ENCODE measurements around the gene ZNF500. TPM values are rescaled to one million over a fixed set of nuclear protein-coding genes. Genes with fewer than 3 reads are reported as not detected.

ZNF500 gene
- total and polyA plus RNA-seq, 2 donors (not counting 1 experiment from before 2014, with no cell fraction given), result 3.1 to 7.1 TPM

DNA sequence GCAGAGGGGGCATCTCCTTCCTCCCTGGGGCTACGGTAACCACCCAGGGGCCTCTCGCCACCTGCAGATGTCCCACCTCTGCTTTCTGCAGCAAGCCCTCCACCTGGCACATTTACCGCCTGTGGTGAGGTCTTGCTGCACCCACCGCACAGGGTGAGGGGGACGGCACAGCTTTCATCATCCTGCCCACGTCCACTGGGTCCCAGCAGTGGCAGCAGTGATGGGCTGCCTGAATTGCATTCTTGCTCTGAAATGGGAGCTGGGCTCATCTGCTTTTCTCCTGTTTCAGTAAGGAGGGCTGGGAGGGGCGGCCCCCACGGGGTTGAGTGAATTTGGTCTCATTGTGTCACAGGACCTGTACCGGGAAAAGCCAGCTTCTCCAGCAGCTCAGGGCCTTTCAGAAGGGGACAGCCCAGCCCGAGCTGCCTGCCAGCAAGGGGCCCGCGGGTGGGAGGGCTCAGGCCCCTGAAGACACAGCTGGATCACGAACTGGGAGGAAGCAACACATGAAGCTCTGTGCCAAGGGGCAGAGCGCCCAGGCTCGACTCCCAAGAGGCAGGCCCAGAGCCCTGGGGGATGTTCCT lies 19.9 kb downstream of the ZNF500 start:
- Histone ChIP-seq H3K79me2 (ENCODE audit: control insufficient read depth, insufficient read depth, low read length) (no peaks in the 10 kb centered on the region), H3K36me3 (ENCODE audit: control insufficient read depth, insufficient read depth, low read length) (peaks cover 5% of the 10 kb centered on the region), H3K4me2 (ENCODE audit: extremely low read depth, insufficient read depth, low read length) (no peak overlapping the region), H3K27me3 (ENCODE audit: control insufficient read depth, insufficient read depth, low read length) (no peaks in the 10 kb centered on the region), H4K20me1 (ENCODE audit: control insufficient read depth, extremely low read depth, insufficient read depth, low read length) (no peaks in the 10 kb centered on the region), H2AFZ (ENCODE audit: low read length) (no peak overlapping the region), H3K9ac (ENCODE audit: insufficient read depth, low read length) (no peak overlapping the region), H3K4me1 (ENCODE audit: control insufficient read depth, extremely low read depth, insufficient read depth, low read length) (no peaks in the 10 kb centered on the region), H3K27ac (ENCODE audit: insufficient read depth, low read length) (no peak overlapping the region), H3K4me3 (replicated peaks in 1 of 4; ENCODE audit: control extremely low read depth in 1 of 4, insufficient read depth in 1 of 4, low read depth in 3 of 4, low read length in 4 of 4) (no peak overlapping the region), H3K9me3 (ENCODE audit: control insufficient read depth, insufficient read depth, low read depth, low read length) (no peaks in the 10 kb centered on the region)
- TF ChIP-seq, protein P1, sequence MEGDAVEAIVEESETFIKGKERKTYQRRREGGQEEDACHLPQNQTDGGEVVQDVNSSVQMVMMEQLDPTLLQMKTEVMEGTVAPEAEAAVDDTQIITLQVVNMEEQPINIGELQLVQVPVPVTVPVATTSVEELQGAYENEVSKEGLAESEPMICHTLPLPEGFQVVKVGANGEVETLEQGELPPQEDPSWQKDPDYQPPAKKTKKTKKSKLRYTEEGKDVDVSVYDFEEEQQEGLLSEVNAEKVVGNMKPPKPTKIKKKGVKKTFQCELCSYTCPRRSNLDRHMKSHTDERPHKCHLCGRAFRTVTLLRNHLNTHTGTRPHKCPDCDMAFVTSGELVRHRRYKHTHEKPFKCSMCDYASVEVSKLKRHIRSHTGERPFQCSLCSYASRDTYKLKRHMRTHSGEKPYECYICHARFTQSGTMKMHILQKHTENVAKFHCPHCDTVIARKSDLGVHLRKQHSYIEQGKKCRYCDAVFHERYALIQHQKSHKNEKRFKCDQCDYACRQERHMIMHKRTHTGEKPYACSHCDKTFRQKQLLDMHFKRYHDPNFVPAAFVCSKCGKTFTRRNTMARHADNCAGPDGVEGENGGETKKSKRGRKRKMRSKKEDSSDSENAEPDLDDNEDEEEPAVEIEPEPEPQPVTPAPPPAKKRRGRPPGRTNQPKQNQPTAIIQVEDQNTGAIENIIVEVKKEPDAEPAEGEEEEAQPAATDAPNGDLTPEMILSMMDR (conservative IDR thresholded peaks at IDR 0.05 in 1 of 2, IDR thresholded peaks at IDR 0.05 in 1 of 2; ENCODE audit: low read depth in 1 of 2, low read length in 2 of 2), result no peak
- no peak for TF ChIP-seq EZH2 (IDR thresholded peaks at IDR 0.05; ENCODE audit: low read length, missing control alignments)
- DNase-seq (ENCODE audit: low read depth in 2 of 2), result peak in 1 of 2 donors; percentile 38

DNA sequence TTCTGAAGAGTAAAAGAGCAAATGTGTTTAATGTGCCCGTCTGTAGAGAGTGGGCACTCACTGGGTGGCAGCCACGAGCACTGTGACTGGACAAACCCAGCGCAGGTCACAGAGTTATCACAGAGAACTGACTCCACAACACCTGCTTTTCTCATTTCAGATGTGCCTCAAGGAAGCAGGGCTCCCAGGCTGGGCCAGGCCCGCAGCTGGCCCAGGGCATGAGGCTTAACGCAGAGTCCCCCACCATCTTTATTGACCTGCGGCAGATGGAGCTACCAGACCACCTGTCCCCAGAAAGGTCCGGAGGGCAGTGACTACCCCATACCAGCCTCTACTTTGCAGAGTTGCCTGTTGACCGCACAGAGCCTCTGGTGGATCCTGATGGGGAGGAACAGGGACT lies 20.7 kb downstream of the ZNF500 start:
- no peak overlapping the region for H2AFZ ChIP-seq (ENCODE audit: low read length)
- DNase-seq (ENCODE audit: low read depth in 2 of 2), result no peak
- H3K9me3 ChIP-seq (ENCODE audit: control insufficient read depth, insufficient read depth, low read depth, low read length), result no peaks in the 10 kb centered on the region
- no peaks in the 10 kb centered on the region for H3K4me1 ChIP-seq (ENCODE audit: control insufficient read depth, extremely low read depth, insufficient read depth, low read length)
- no peaks in the 10 kb centered on the region for H4K20me1 ChIP-seq (ENCODE audit: control insufficient read depth, extremely low read depth, insufficient read depth, low read length)
- H3K9ac ChIP-seq (ENCODE audit: insufficient read depth, low read length), result no peak overlapping the region
- H3K4me2 ChIP-seq (ENCODE audit: extremely low read depth, insufficient read depth, low read length), result no peak overlapping the region
- no peak overlapping the region for H3K4me3 ChIP-seq (replicated peaks in 1 of 4; ENCODE audit: control extremely low read depth in 1 of 4, insufficient read depth in 1 of 4, low read depth in 3 of 4, low read length in 4 of 4)
- no peaks in the 10 kb centered on the region for H3K27me3 ChIP-seq (ENCODE audit: control insufficient read depth, insufficient read depth, low read length)
- H3K36me3 ChIP-seq (ENCODE audit: control insufficient read depth, insufficient read depth, low read length), result peaks cover under 1% of the 10 kb centered on the region
- TF ChIP-seq, protein P1 (conservative IDR thresholded peaks at IDR 0.05 in 1 of 2, IDR thresholded peaks at IDR 0.05 in 1 of 2; ENCODE audit: low read depth in 1 of 2, low read length in 2 of 2), result no peak
- no peak for TF ChIP-seq EZH2 (IDR thresholded peaks at IDR 0.05; ENCODE audit: low read length, missing control alignments)
- no peaks in the 10 kb centered on the region for H3K79me2 ChIP-seq (ENCODE audit: control insufficient read depth, insufficient read depth, low read length)
- no peak overlapping the region for H3K27ac ChIP-seq (ENCODE audit: insufficient read depth, low read length)

DNA sequence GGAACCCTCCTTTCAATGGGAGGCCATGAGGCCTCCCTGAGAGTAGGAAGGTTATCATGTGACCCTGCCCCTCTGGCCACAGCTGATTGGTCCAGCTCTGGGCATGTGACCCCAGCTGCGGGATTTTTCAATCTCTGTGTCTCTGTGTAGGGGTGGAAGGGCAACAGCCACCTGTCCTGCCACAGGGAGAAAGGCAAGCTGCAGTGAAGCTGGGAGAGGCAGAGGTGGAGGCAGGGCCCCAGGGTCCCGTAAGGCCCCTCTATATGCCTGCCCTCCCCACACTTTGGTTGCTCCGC lies 21.7 kb downstream of the ZNF500 start:
- H3K36me3 ChIP-seq (ENCODE audit: control insufficient read depth, insufficient read depth, low read length), result no peaks in the 10 kb centered on the region
- no peaks in the 10 kb centered on the region for H3K27me3 ChIP-seq (ENCODE audit: control insufficient read depth, insufficient read depth, low read length)
- no peak overlapping the region for H3K27ac ChIP-seq (ENCODE audit: insufficient read depth, low read length)
- no peaks in the 10 kb centered on the region for H3K4me1 ChIP-seq (ENCODE audit: control insufficient read depth, extremely low read depth, insufficient read depth, low read length)
- H3K9me3 ChIP-seq (ENCODE audit: control insufficient read depth, insufficient read depth, low read depth, low read length), result no peaks in the 10 kb centered on the region
- no peak for DNase-seq (ENCODE audit: low read depth in 2 of 2)
- H3K9ac ChIP-seq (ENCODE audit: insufficient read depth, low read length), result no peak overlapping the region
- H3K4me2 ChIP-seq (ENCODE audit: extremely low read depth, insufficient read depth, low read length), result no peak overlapping the region
- TF ChIP-seq, protein P1 (conservative IDR thresholded peaks at IDR 0.05 in 1 of 2, IDR thresholded peaks at IDR 0.05 in 1 of 2; ENCODE audit: low read depth in 1 of 2, low read length in 2 of 2), result no peak
- TF ChIP-seq EZH2 (IDR thresholded peaks at IDR 0.05; ENCODE audit: low read length, missing control alignments), result no peak
- no peak overlapping the region for H2AFZ ChIP-seq (ENCODE audit: low read length)
- no peaks in the 10 kb centered on the region for H4K20me1 ChIP-seq (ENCODE audit: control insufficient read depth, extremely low read depth, insufficient read depth, low read length)
- H3K79me2 ChIP-seq (ENCODE audit: control insufficient read depth, insufficient read depth, low read length), result no peaks in the 10 kb centered on the region
- H3K4me3 ChIP-seq (replicated peaks in 1 of 4; ENCODE audit: control extremely low read depth in 1 of 4, insufficient read depth in 1 of 4, low read depth in 3 of 4, low read length in 4 of 4), result no peak overlapping the region
